G401 (cell line): ENCODE results near the gene ADRB2. TPM values are rescaled to one million over a fixed set of nuclear protein-coding genes. Genes with fewer than 3 reads are reported as not detected.

Experiments
- DNase-seq: peaks from one replicate; pipeline ENCODE4 v3.0.0-alpha.2; 2015; ENCODE audit warnings: low spot score
- in situ Hi-C: cut with HindIII; loops from 2 replicates; pipeline ENCODE4 v1.10.0; 2016; ENCODE audit warnings: low sequenced_read_pairs, mixed read lengths
- total RNA-seq: library from RNA; depleted of rRNA; stranded (reverse); fragments of >200 nt; shearing (Covaris generic); gene quantifications from 2 replicates; pipeline ENCODE4 v1.2.3, GENCODE V29; 2014

Gene ADRB2
- total RNA-seq, 1 experiment from 2014 or later = not detected

- in situ Hi-C loops = no loop called here
- DNase-seq = no peak
Measured at GRCh38 chr5:148846930-148847329, 20.5 kb downstream of the ADRB2 start.

- in situ Hi-C loops = no loop called here
- DNase-seq = no peak
Measured at GRCh38 chr5:148847456-148847855, 21.0 kb downstream of the ADRB2 start.

GRCh38 chr5:148848393-148849031, 22.1 kb downstream of the ADRB2 start:
- no peak for DNase-seq
- in situ Hi-C loops = no loop called here

GRCh38 chr5:148849461-148849860, 23.1 kb downstream of the ADRB2 start:
- DNase-seq = no peak

GRCh38 chr5:148850836-148851235, 24.4 kb downstream of the ADRB2 start:
- in situ Hi-C loops = no loop called here

More at GRCh38 chr5:148849461-148849860, 23.1 kb downstream of the ADRB2 start:
- in situ Hi-C loops = no loop called here

GRCh38 chr5:148853868-148854267, 27.5 kb downstream of the ADRB2 start:
- no peak for DNase-seq

More at GRCh38 chr5:148850836-148851235, 24.4 kb downstream of the ADRB2 start:
- no peak for DNase-seq

GRCh38 chr5:148855249-148856008, 29.0 kb downstream of the ADRB2 start:
- in situ Hi-C loops = no loop called here
- no peak for DNase-seq

More at GRCh38 chr5:148853868-148854267, 27.5 kb downstream of the ADRB2 start:
- in situ Hi-C loops = no loop called here

GRCh38 chr5:148856009-148856367, 29.6 kb downstream of the ADRB2 start:
- in situ Hi-C loops = no loop called here
- DNase-seq = no peak

GRCh38 chr5:148856424-148856823, 30.0 kb downstream of the ADRB2 start:
- in situ Hi-C loops = no loop called here
- DNase-seq = no peak

- in situ Hi-C loops = no loop called here
- no peak for DNase-seq
Measured at GRCh38 chr5:148857474-148857873, 31.1 kb downstream of the ADRB2 start.

- DNase-seq = no peak
- in situ Hi-C loops = no loop called here
Measured at GRCh38 chr5:148858106-148858505, 31.7 kb downstream of the ADRB2 start.

- no peak for DNase-seq
- in situ Hi-C loops = no loop called here
Measured at GRCh38 chr5:148858547-148858946, 32.1 kb downstream of the ADRB2 start.

GRCh38 chr5:148859703-148860102, 33.3 kb downstream of the ADRB2 start:
- no peak for DNase-seq
- in situ Hi-C loops = no loop called here

- DNase-seq = no peak
- in situ Hi-C loops = no loop called here
Measured at GRCh38 chr5:148860599-148860998, 34.2 kb downstream of the ADRB2 start.

- in situ Hi-C loops = no loop called here
- no peak for DNase-seq
Measured at GRCh38 chr5:148861088-148861487, 34.7 kb downstream of the ADRB2 start.

- in situ Hi-C loops = no loop called here
- DNase-seq = no peak
Measured at GRCh38 chr5:148861696-148862095, 35.3 kb downstream of the ADRB2 start.

- in situ Hi-C loops = no loop called here
- DNase-seq = no peak
Measured at GRCh38 chr5:148864113-148864841, 37.9 kb downstream of the ADRB2 start.

GRCh38 chr5:148866024-148866423, 39.6 kb downstream of the ADRB2 start:
- in situ Hi-C loops = no loop called here
- DNase-seq = no peak

- in situ Hi-C loops = no loop called here
- DNase-seq = no peak
Measured at GRCh38 chr5:148873120-148873519, 46.7 kb downstream of the ADRB2 start.
